Mesodermal cell (in vitro differentiated cells): Measurements from ENCODE around the gene ASTN2.

Experiments used
- H3K27ac ChIP-seq: 2 replicates; pipeline ENCODE4 v1.7.0; 2013; ENCODE audit warnings: mild to moderate bottlenecking, low read depth, low read length, moderate library complexity; ENCODE audit not compliant: severe bottlenecking
- H3K36me3 ChIP-seq: 2 replicates; pipeline ENCODE4 v1.7.1; 2013; ENCODE audit warnings: mild to moderate bottlenecking, low read length, moderate library complexity; ENCODE audit not compliant: control insufficient read depth, insufficient read depth
- H3K4me1 ChIP-seq: one replicate; pipeline ENCODE4 v1.7.1; 2013; ENCODE audit warnings: mild to moderate bottlenecking, low read length; ENCODE audit not compliant: insufficient read depth, control insufficient read depth, poor library complexity, severe bottlenecking
- H3K4me3 ChIP-seq: 2 replicates; pipeline ENCODE4 v1.7.0; 2013; ENCODE audit warnings: low read length, control low read depth, mild to moderate bottlenecking; ENCODE audit not compliant: insufficient read depth, poor library complexity, severe bottlenecking; ENCODE audit errors: extremely low read depth
- H3K9me3 ChIP-seq: 2 replicates; pipeline ENCODE4 v1.7.1; 2013; ENCODE audit warnings: mild to moderate bottlenecking, low read length, moderate library complexity; ENCODE audit not compliant: control insufficient read depth
- WGBS, 2 experiments: methylation state at CpG; one replicate each; pipeline ENCODE4 v1.1.5; 2013; ENCODE audit warnings: missing lambda C conversion rate in 2 of 2; ENCODE audit not compliant: insufficient coverage in 2 of 2; 5-methylcytosine and 5-hydroxymethylcytosine counted together

ASTN2 gene

DNA sequence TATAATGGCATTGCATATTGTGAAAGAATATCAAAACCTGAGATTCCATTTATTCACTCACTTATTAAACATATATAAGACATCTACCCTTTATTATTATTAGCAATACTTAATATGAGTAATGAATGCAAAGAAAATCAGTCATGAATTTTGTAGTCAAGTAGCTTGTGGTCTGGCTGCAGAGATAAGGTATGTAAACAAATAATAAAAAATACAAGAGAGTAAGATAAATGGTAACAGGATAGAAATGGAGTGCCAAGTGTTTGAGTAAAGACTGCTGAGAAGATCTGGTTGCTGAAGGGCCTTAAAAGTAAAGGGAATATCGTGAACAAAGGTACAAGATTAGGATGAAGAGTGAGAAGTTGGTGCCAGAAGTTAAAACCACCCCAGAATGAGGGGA is 709.3 kb downstream of the ASTN2 start:
- no peaks in the 10 kb centered on the region for H3K4me1 ChIP-seq
- no peaks in the 10 kb centered on the region for H3K9me3 ChIP-seq
- H3K36me3 ChIP-seq = peaks cover 7% of the 10 kb centered on the region
- no peak overlapping the region for H3K27ac ChIP-seq
- no peak overlapping the region for H3K4me3 ChIP-seq
- 85% methylated on average over 1 of the region's 1 CpG; no CpG with 5 or more reads in 1 of the 2 experiments for WGBS, 2 experiments

DNA sequence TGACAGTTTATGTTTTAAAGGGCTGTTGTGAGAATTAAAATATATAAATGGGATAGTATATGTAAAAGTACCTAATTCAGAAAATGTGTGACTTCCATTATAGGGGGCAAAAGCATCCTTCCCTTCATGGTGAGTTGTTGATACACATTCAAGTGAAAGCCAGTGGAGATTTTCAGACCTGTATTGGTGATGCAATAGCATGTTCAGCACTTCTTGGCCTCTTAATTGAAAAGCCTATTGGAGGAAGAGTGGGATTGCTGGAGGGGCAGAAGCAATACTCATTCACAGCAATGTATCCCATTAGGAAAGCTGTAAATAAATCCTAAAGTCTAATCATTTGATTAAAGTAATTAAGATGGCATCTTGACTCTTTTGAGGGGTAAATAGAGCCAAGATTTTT is 710.4 kb downstream of the ASTN2 start:
- H3K4me1 ChIP-seq = no peaks in the 10 kb centered on the region
- H3K36me3 ChIP-seq = peaks cover 18% of the 10 kb centered on the region
- H3K27ac ChIP-seq = no peak overlapping the region
- no peak overlapping the region for H3K4me3 ChIP-seq
- H3K9me3 ChIP-seq = no peaks in the 10 kb centered on the region

DNA sequence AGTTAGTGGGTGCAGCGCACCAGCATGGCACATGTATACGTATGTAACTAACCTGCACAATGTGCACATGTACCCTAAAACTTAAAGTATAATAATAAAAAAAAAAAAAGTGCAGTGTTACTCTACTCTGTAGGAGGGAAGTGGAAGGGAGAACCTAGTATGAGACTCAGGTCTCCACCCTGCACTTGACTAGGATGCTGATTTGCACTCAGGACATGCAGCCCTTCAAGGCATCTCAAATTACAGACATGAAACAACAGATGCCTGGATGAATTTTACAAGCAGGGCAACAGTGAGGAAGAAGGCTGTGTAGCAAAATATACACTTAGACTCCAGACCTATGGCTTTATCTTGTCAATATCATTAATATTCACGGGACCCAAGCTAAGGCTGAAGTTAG is 711.2 kb downstream of the ASTN2 start:
- Histone ChIP-seq H3K27ac (no peak overlapping the region), H3K9me3 (no peaks in the 10 kb centered on the region), H3K36me3 (peaks cover 26% of the 10 kb centered on the region), H3K4me3 (no peak overlapping the region), H3K4me1 (no peaks in the 10 kb centered on the region)
- 100% methylated on average over 1 of the region's 3 CpGs; no CpG with 5 or more reads in 1 of the 2 experiments for WGBS, 2 experiments

DNA sequence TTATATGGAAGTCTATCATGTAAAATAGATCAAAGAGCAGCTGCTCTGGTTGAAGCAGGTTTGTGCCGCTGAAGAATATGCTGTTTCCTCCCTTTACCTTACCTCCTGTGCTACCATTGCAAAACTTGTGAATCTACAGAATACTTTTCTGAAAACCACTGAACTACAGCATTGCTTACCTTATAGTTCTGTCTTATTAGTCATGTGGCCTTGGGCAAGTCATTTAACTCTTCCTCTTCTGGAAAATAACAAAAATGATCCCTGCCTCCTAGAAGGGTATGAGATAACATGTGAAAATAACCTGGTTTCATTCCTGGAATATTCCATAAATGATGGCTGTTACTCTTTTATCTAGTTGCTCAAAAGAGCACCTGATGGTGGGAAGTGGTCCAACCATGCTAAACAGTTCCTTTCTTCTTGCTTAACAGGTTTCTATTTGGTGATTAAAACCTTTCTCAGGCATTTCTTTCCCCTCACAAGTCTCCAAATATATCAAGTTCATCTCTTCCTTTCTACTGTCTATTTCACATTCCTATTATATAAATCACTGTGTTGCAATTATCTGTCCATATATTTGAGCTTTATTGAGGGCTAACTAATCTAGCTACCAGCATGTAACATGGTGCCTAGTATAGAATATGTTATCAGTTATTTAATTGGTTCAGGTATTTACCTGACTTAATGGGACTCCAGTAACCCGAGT is 712.8 kb downstream of the ASTN2 start:
- Histone ChIP-seq H3K36me3 (peaks cover 41% of the 10 kb centered on the region), H3K27ac (no peak overlapping the region), H3K9me3 (no peaks in the 10 kb centered on the region), H3K4me1 (no peaks in the 10 kb centered on the region), H3K4me3 (no peak overlapping the region)
- 100% methylated on average over 1 of the region's 2 CpGs; no CpG with 5 or more reads in 1 of the 2 experiments for WGBS, 2 experiments

DNA sequence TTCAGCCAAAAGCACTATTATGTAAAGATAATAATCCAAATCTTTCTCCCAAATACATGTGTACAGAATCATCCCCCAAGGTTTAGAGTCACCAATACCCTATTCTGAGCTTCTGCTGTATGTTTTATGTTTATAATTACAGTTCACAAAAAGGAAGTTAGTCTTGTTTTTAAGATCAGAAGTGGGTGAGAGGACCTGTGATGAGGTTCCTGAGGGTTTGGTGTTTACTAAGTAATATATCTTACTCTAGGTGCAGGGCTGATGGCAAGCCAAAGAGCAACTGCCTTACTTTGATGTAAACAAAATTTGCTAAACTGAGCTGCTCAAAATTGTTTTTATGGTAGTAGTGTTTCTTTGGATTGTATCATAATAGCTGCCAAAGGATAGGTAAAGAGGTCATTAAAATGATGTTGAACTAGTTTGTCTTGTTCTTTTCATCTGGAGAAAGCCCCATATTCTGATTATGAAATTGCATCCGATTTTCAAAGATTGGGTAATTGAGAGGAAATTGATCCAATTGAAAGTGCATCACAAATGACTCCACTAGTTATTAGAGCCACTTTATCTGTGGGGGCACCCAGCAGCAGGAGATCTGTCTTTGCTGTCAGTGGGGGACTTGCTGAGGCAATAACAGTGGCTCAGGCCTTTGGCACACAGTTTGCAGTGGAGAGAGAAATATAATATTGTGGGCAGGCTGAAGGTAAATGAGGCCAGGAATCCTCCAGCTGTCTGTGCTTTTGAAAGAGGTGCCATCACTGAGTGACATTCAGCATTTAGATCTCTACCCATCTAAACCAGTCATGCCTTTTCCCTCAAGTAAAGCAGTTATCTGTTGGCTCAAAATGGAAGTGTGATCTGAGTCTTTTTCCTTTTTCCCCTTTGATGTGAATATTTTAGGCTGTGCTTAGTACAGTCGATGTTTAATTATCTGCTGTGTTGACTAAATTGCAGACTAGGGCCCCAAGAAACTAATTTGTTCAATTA is 713.7 kb downstream of the ASTN2 start:
- Histone ChIP-seq H3K4me3 (no peak overlapping the region), H3K36me3 (peaks cover 45% of the 10 kb centered on the region), H3K9me3 (no peaks in the 10 kb centered on the region), H3K27ac (no peak overlapping the region), H3K4me1 (no peaks in the 10 kb centered on the region)
- WGBS, 2 experiments = 100% methylated on average over 1 of the region's 2 CpGs; no CpG with 5 or more reads in 1 of the 2 experiments

DNA sequence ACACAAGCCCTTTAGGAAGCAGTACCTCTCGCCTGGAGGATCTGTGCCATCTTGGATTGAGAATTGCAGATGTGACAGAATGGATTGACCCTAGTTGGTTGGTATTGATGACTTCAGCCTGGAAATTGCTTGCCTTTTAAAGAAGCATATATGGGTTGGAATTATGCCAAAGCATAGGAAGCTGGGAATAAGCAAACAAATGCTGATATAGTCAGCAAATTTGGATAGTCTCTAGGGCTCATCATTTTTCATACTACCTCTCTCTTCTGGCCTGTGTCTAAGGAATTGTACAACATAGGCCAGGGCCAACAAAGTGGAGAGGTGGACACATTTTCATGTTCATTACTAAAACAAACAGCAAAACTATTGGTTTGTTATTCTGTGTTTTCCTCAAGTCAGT is 714.6 kb downstream of the ASTN2 start:
- H3K36me3 ChIP-seq = peaks cover 45% of the 10 kb centered on the region
- H3K9me3 ChIP-seq = no peaks in the 10 kb centered on the region
- 100% methylated on average over 1 of the region's 1 CpG; no CpG with 5 or more reads in 1 of the 2 experiments for WGBS, 2 experiments
- H3K27ac ChIP-seq = no peak overlapping the region
- H3K4me3 ChIP-seq = no peak overlapping the region
- H3K4me1 ChIP-seq = no peaks in the 10 kb centered on the region

DNA sequence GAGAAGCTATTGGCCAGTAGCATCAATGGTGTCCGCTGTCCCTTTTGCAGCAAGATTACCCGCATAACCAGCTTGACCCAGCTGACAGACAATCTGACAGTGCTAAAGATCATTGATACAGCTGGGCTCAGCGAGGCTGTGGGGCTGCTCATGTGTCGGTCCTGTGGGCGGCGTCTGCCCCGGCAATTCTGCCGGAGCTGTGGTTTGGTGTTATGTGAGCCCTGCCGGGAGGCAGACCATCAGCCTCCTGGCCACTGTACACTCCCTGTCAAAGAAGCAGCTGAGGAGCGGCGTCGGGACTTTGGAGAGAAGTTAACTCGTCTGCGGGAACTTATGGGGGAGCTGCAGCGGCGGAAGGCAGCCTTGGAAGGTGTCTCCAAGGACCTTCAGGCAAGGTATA is 717.0 kb downstream of the ASTN2 start:
- Histone ChIP-seq H3K4me3 (no peak overlapping the region), H3K9me3 (no peaks in the 10 kb centered on the region), H3K4me1 (no peaks in the 10 kb centered on the region), H3K36me3 (peaks cover 59% of the 10 kb centered on the region), H3K27ac (no peak overlapping the region)
- WGBS, 2 experiments = 95 to 96% methylated on average over 11 to 16 of the region's 16 CpGs

DNA sequence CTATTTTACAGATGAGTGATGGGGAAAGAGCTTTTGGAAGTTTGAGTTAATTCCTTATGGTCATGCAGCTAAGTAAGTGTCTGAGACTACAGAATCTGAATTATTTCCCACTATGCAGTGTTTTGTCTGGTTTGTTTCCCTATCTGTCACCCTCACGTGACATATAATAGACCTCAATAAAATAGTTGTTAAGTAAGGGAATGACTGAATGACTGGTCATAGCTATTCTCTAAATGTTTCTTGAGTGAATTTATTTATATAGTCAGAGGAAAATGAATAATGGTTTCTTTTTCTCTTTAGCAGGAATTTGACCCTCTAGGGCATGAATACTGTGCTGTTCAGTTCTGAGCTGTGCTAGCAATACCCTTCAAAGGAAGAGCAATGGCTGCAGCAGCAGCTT is 717.5 kb downstream of the ASTN2 start:
- Histone ChIP-seq H3K36me3 (peaks cover 59% of the 10 kb centered on the region), H3K27ac (no peak overlapping the region), H3K4me1 (no peaks in the 10 kb centered on the region), H3K9me3 (no peaks in the 10 kb centered on the region), H3K4me3 (no peak overlapping the region)
- no CpG with 5 or more reads among the region's 1 CpG for WGBS, 2 experiments

DNA sequence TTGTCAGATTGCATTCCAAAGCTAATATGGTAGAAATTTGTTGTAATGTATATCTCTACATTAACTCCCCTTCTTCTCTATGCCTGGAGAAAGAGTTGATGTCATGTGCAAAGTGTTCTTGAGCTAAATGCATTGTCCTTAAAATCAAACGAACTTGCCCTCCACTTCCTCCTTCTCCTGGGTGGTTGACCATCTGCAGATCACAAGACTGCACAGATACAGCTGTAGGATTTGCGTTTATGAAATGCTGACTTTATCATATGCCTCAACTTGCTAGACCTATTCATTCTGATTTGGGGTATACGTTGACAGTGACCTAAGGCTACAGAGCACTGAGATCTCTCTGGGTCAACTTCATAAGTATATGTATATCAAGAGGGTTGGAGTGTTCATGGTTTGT is 719.4 kb downstream of the ASTN2 start:
- Histone ChIP-seq H3K9me3 (no peaks in the 10 kb centered on the region), H3K4me1 (no peaks in the 10 kb centered on the region), H3K27ac (no peak overlapping the region), H3K36me3 (peaks cover 50% of the 10 kb centered on the region), H3K4me3 (no peak overlapping the region)
- 50% methylated on average over 2 of the region's 3 CpGs; no CpG with 5 or more reads in 1 of the 2 experiments for WGBS, 2 experiments

DNA sequence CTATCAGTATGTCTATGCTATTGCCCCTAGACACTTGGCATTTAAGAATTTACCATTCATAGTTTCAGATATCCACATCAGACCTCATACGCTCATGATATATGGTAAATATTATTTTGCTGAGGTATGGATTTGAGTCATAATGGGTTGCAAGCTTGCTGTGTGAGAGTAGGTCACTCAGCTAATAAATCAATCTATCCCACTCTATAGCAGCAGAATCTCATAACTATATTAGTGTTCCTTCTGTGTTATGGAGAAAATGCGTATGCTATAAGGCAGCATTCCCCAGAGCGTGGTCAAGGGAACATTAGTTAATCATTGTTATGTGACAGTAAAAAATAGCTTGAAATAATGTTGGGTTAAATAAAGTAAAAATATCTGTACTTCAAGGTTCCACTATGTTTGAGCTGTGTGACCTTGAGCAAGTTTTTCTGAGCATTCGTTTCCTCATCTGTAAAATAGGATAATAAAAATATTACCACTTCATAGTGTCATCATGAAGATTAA is 720.0 kb downstream of the ASTN2 start:
- WGBS, 2 experiments = 95 to 100% methylated on average over 1 to 2 of the region's 4 CpGs
- peaks cover 44% of the 10 kb centered on the region for H3K36me3 ChIP-seq
- no peak overlapping the region for H3K27ac ChIP-seq
- H3K4me3 ChIP-seq = no peak overlapping the region
- no peaks in the 10 kb centered on the region for H3K4me1 ChIP-seq
- no peaks in the 10 kb centered on the region for H3K9me3 ChIP-seq
